GM18861 (cell line): ENCODE results near the gene CELF3.
"Not testable (repeated sequence)": the region's sequence is repeated elsewhere in the genome, so short reads cannot be mapped to it uniquely, and the experiment has no call there.

Experiments used
- ATAC-seq: cut with Tn5 transposase; IDR thresholded peaks from one replicate; pipeline ENCODE4 v1.9.1; 2021; ENCODE audit not compliant: unreplicated experiment

The CELF3 gene

GRCh38 chr1:151704246-151704645 is 12.4 kb downstream of the CELF3 start:
- ATAC-seq = no peak

GRCh38 chr1:151703813-151704212 is 12.8 kb downstream of the CELF3 start:
- ATAC-seq = no peak

GRCh38 chr1:151702936-151703335 is 13.7 kb downstream of the CELF3 start:
- no peak for ATAC-seq

GRCh38 chr1:151701515-151701914 is 15.1 kb downstream of the CELF3 start:
- no peak for ATAC-seq

GRCh38 chr1:151693057-151693651 is 23.4 kb downstream of the CELF3 start:
- ATAC-seq = no peak

- no peak for ATAC-seq
Observed at GRCh38 chr1:151692226-151692625, 24.4 kb downstream of the CELF3 start.

GRCh38 chr1:151689494-151689893 is 27.1 kb downstream of the CELF3 start:
- ATAC-seq = no peak

GRCh38 chr1:151686561-151686960 is 30.0 kb downstream of the CELF3 start:
- ATAC-seq = no peak

- no peak for ATAC-seq
Observed at GRCh38 chr1:151684128-151684527, 32.5 kb downstream of the CELF3 start.

- not testable (repeated sequence) for ATAC-seq
Observed at GRCh38 chr1:151682901-151683300, 33.7 kb downstream of the CELF3 start.

GRCh38 chr1:151681923-151682322 is 34.7 kb downstream of the CELF3 start:
- ATAC-seq = no peak

GRCh38 chr1:151680826-151681225 is 35.8 kb downstream of the CELF3 start:
- no peak for ATAC-seq

GRCh38 chr1:151680391-151680790 is 36.2 kb downstream of the CELF3 start:
- no peak for ATAC-seq

GRCh38 chr1:151673407-151673806 is 43.2 kb downstream of the CELF3 start:
- no peak for ATAC-seq

GRCh38 chr1:151670036-151670675 is 46.4 kb downstream of the CELF3 start:
- not testable (repeated sequence) for ATAC-seq

GRCh38 chr1:151668090-151668489 is 48.5 kb downstream of the CELF3 start:
- no peak for ATAC-seq

GRCh38 chr1:151661751-151662150 is 54.9 kb downstream of the CELF3 start:
- no peak for ATAC-seq

- ATAC-seq = no peak
Observed at GRCh38 chr1:151655371-151655770, 61.2 kb downstream of the CELF3 start.

- ATAC-seq = no peak
Observed at GRCh38 chr1:151653397-151653796, 63.2 kb downstream of the CELF3 start.
